CD14-positive monocyte (primary cell): ENCODE measurements around the gene IMMP2L. TPM values are rescaled to one million over a fixed set of nuclear protein-coding genes. Genes with fewer than 3 reads are reported as not detected.
A peak's percentile ranks its signal among the peaks of the same experiment; 100 is the strongest.
"Not testable (repeated sequence)": the region's sequence is repeated elsewhere in the genome, so short reads cannot be mapped to it uniquely, and the experiment has no call there.

ENCODE experiments used
- DNase-seq, 3 donors: peaks; one replicate each; pipeline ENCODE4 v3.0.0-alpha.2; 2011 to 2022
- H2AFZ ChIP-seq: 2 replicates; pipeline ENCODE4 v1.6.0; 2012; ENCODE audit warnings: mild to moderate bottlenecking, low read depth, low read length, inconsistent platforms; ENCODE audit not compliant: insufficient read depth, poor library complexity, severe bottlenecking
- H3K27ac ChIP-seq, 2 donors: 1 replicate in 1 of 2; 2 replicates in 1 of 2; pipeline ENCODE4 v1.5.1; 2012 to 2013; ENCODE audit warnings: low read length in 2 of 2, control low read depth in 1 of 2, inconsistent platforms in 1 of 2, low read depth in 1 of 2, mild to moderate bottlenecking in 1 of 2
- H3K27me3 ChIP-seq, 2 donors: one replicate each; pipeline versions ENCODE4 v1.6.0 to v1.6.1; 2011 to 2013; ENCODE audit warnings: low read length in 2 of 2; ENCODE audit not compliant: control insufficient read depth in 2 of 2, insufficient read depth in 2 of 2
- H3K36me3 ChIP-seq, 2 donors: replicated peaks in 1 of 2; 1 replicate in 1 of 2; 2 replicates in 1 of 2; pipeline versions ENCODE4 v1.5.1 to v1.6.1; 2012 to 2013; ENCODE audit warnings: low read length in 2 of 2, control low read depth in 1 of 2, inconsistent platforms in 1 of 2, mild to moderate bottlenecking in 1 of 2; ENCODE audit not compliant: insufficient read depth in 2 of 2, control insufficient read depth in 1 of 2
- H3K4me1 ChIP-seq, 2 donors: 1 replicate in 1 of 2; 2 replicates in 1 of 2; pipeline versions ENCODE4 v1.5.1 to v1.6.1; 2012 to 2013; ENCODE audit warnings: low read length in 2 of 2, control low read depth in 1 of 2, inconsistent platforms in 1 of 2, mild to moderate bottlenecking in 1 of 2, moderate library complexity in 1 of 2; ENCODE audit not compliant: insufficient read depth in 2 of 2, control insufficient read depth in 1 of 2
- H3K4me2 ChIP-seq: replicated peaks from 2 replicates; pipeline ENCODE3; 2012; ENCODE audit warnings: low read length, moderate library complexity, mild to moderate bottlenecking; ENCODE audit not compliant: poor library complexity, severe bottlenecking; ENCODE audit errors: extremely low read depth
- H3K4me3 ChIP-seq, 3 experiments: fragments of 200-600 bp in 1 of 3; sonication (generic) in 1 of 3; replicated peaks in 1 of 3; 1 replicate in 2 of 3; 2 replicates in 1 of 3; pipeline ENCODE4 v1.5.1; 2011 to 2013; ENCODE audit warnings: low read length in 3 of 3, mild to moderate bottlenecking in 3 of 3, control low read depth in 2 of 3, low read depth in 2 of 3, inconsistent platforms in 1 of 3, moderate library complexity in 1 of 3
- H3K79me2 ChIP-seq: 2 replicates; pipeline ENCODE4 v1.6.0; 2012; ENCODE audit warnings: mild to moderate bottlenecking, control low read depth, inconsistent platforms, low read length, moderate library complexity; ENCODE audit not compliant: insufficient read depth
- H3K9ac ChIP-seq: 2 replicates; pipeline ENCODE4 v1.6.0; 2017; ENCODE audit warnings: low read length, mild to moderate bottlenecking; ENCODE audit not compliant: insufficient read depth, poor library complexity, severe bottlenecking
- H3K9me3 ChIP-seq, 2 donors: replicated peaks in 1 of 2; 1 replicate in 1 of 2; 2 replicates in 1 of 2; pipeline versions ENCODE4 v1.5.1 to v1.6.1; 2012 to 2013; ENCODE audit warnings: low read length in 2 of 2, control low read depth in 1 of 2; ENCODE audit not compliant: control insufficient read depth in 1 of 2, insufficient read depth in 1 of 2
- H4K20me1 ChIP-seq: 2 replicates; pipeline ENCODE4 v1.6.0; 2012; ENCODE audit warnings: mild to moderate bottlenecking, low read length, control low read depth, moderate library complexity; ENCODE audit not compliant: insufficient read depth
- H3K27ac Mint-ChIP-seq, 7 donors: one replicate each; pipeline ENCODE4 v1.8.0; 2020; ENCODE audit warnings: mild to moderate bottlenecking in 7 of 7, mixed read lengths in 7 of 7, moderate library complexity in 6 of 7, inconsistent platforms in 2 of 7
- H3K27me3 Mint-ChIP-seq, 3 donors: one replicate each; pipeline ENCODE4 v1.8.0; 2021 to 2022; ENCODE audit warnings: low read depth in 3 of 3, mild to moderate bottlenecking in 3 of 3, mixed read lengths in 3 of 3, moderate library complexity in 3 of 3, inconsistent platforms in 1 of 3
- H3K36me3 Mint-ChIP-seq, 2 donors: one replicate each; pipeline ENCODE4 v1.8.0; 2020; ENCODE audit warnings: mixed read lengths in 2 of 2, inconsistent platforms in 1 of 2, mild to moderate bottlenecking in 1 of 2
- H3K4me1 Mint-ChIP-seq: one replicate; pipeline ENCODE4 v1.8.0; 2020; ENCODE audit warnings: mild to moderate bottlenecking, mixed read lengths
- H3K4me3 Mint-ChIP-seq, 2 donors: one replicate each; pipeline ENCODE4 v1.8.0; 2020; ENCODE audit warnings: mild to moderate bottlenecking in 2 of 2, mixed read lengths in 2 of 2, moderate library complexity in 1 of 2
- H3K9me3 Mint-ChIP-seq, 7 donors: one replicate each; pipeline ENCODE4 v1.8.0; 2020 to 2022; ENCODE audit warnings: mixed read lengths in 7 of 7, mild to moderate bottlenecking in 6 of 7, moderate library complexity in 6 of 7, inconsistent platforms in 2 of 7
- WGBS: methylation state at CpG from one replicate; pipeline ENCODE4 v1.1.5; 2013; ENCODE audit warnings: missing lambda C conversion rate; ENCODE audit not compliant: insufficient coverage; 5-methylcytosine and 5-hydroxymethylcytosine counted together
- intact Hi-C, 2 donors: fragments of 100-400 bp; cut with micrococcal nuclease; formaldehyde crosslinking; loops; one replicate each; pipeline versions ENCODE4 v1.15.0 to v1.15.1; 2023
- polyA plus RNA-seq, 3 donors: library from polyadenylated mRNA; depleted of rRNA in 1 of 3; unstranded in 2 of 3; stranded (reverse) in 1 of 3; fragments of 300-500 nt in 2 of 3; fragments of >200 nt in 1 of 3; fragmentation: Illumina TruSeq in 2 of 3; gene quantifications; 1 replicate in 2 of 3; 2 replicates in 1 of 3; pipeline ENCODE4 v1.2.3, GENCODE V29; 2012 to 2021
- TF ChIP-seq, protein P1 (sequence below): fragments of 200-600 bp; IDR thresholded peaks from one replicate; pipeline ENCODE4 v1.8.0; 2022; ENCODE audit warnings: antibody characterized with exemption, mild to moderate bottlenecking

The IMMP2L gene
- polyA plus RNA-seq, 3 donors, result 1.9 to 6.4 (median 6.2) TPM

- H3K36me3 Mint-ChIP-seq, result no peaks in the 10 kb centered on the region
- H3K27ac Mint-ChIP-seq, result peak overlapping the region in 1 of 7 donors; percentile 11
- H3K79me2 ChIP-seq, result no peaks in the 10 kb centered on the region
- TF ChIP-seq, protein P1, sequence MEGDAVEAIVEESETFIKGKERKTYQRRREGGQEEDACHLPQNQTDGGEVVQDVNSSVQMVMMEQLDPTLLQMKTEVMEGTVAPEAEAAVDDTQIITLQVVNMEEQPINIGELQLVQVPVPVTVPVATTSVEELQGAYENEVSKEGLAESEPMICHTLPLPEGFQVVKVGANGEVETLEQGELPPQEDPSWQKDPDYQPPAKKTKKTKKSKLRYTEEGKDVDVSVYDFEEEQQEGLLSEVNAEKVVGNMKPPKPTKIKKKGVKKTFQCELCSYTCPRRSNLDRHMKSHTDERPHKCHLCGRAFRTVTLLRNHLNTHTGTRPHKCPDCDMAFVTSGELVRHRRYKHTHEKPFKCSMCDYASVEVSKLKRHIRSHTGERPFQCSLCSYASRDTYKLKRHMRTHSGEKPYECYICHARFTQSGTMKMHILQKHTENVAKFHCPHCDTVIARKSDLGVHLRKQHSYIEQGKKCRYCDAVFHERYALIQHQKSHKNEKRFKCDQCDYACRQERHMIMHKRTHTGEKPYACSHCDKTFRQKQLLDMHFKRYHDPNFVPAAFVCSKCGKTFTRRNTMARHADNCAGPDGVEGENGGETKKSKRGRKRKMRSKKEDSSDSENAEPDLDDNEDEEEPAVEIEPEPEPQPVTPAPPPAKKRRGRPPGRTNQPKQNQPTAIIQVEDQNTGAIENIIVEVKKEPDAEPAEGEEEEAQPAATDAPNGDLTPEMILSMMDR, result no peak
- no peaks in the 10 kb centered on the region for H3K36me3 ChIP-seq
- no peak overlapping the region for H3K4me3 ChIP-seq
- no peak overlapping the region for H2AFZ ChIP-seq
- peaks cover 0 to 11% of the 10 kb centered on the region in 2 donors for H3K4me1 ChIP-seq
- no peaks in the 10 kb centered on the region for H3K9me3 ChIP-seq
- no peak overlapping the region for H3K27ac ChIP-seq
- DNase-seq, result peak; percentile 12 to 54 (median 46)
- no peaks in the 10 kb centered on the region for H3K27me3 ChIP-seq
- no peaks in the 10 kb centered on the region for H4K20me1 ChIP-seq
- H3K27me3 Mint-ChIP-seq, result no peaks in the 10 kb centered on the region
- intact Hi-C loops, result no loop called here
- peaks cover 17% of the 10 kb centered on the region for H3K4me1 Mint-ChIP-seq
- peaks cover 0 to 2% (median 0%) of the 10 kb centered on the region in 7 donors for H3K9me3 Mint-ChIP-seq
- H3K9ac ChIP-seq, result no peak overlapping the region
- no peak overlapping the region for H3K4me2 ChIP-seq
- H3K4me3 Mint-ChIP-seq, result no peak overlapping the region
Measured at GRCh38 chr7:111324228-111324627, 238.1 kb downstream of the IMMP2L start.

DNA sequence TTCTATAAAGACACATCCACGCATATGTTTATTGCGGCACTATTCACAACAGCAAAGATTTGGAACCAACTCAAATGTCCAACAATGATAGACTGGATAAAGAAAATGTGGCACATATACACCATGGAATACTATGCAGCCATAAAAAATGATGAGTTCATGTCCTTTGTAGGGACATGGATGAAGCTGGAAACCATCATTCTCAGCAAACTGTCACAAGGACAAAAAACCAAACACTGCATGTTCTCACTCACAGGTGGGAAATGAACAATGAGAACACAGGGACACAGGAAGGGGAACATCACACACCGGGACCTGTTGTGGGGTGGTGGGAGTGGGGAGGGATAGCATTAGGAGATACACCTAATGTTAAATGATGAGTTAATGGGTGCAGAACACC is 238.6 kb downstream of the IMMP2L start:
- H4K20me1 ChIP-seq, H3K4me1 ChIP-seq, H3K27ac Mint-ChIP-seq, H3K36me3 ChIP-seq, H3K4me3 Mint-ChIP-seq, DNase-seq, H3K36me3 Mint-ChIP-seq, H3K27me3 Mint-ChIP-seq, H3K9me3 ChIP-seq, H3K27ac ChIP-seq, H2AFZ ChIP-seq, H3K9me3 Mint-ChIP-seq, H3K4me3 ChIP-seq, H3K4me2 ChIP-seq, H3K27me3 ChIP-seq, intact Hi-C loops, H3K79me2 ChIP-seq, H3K9ac ChIP-seq: not testable (repeated sequence)
- no CpG with 5 or more reads among the region's 3 CpGs for WGBS
- peaks cover 11% of the 10 kb centered on the region for H3K4me1 Mint-ChIP-seq
